ENCODE results near the gene LRPAP1. TPM values are rescaled to one million over a fixed set of nuclear protein-coding genes. Genes with fewer than 3 reads are reported as not detected.
"Not testable (repeated sequence)": the region's sequence is repeated elsewhere in the genome, so short reads cannot be mapped to it uniquely, and the experiment has no call there.

LRPAP1 gene
- polyA plus RNA-seq (2013, experiment 1 of 4): 96.6 TPM
- 97.2 TPM for polyA plus RNA-seq (2013, experiment 2 of 4)
- 79.2 TPM for polyA plus RNA-seq (2013, experiment 3 of 4)
- polyA plus RNA-seq (2013, experiment 4 of 4): 76.5 TPM

- peak within 1 kb of the TSS; percentile 55 for H3K4me3 ChIP-seq (ENCODE audit: insufficient read depth, low read depth, low read length)
- H3K4me1 ChIP-seq (ENCODE audit: control insufficient read depth, insufficient read depth, low read length): peaks cover 16% of the 10 kb centered on the region
- WGBS, 2 experiments: 0 to 1% methylated on average over 84 of the region's 84 CpGs
- no peak within 1 kb of the TSS for H3K27ac ChIP-seq (ENCODE audit: insufficient read depth, low read depth, low read length, poor library complexity, severe bottlenecking)
- H3K36me3 ChIP-seq (ENCODE audit: control insufficient read depth, insufficient read depth, low read length): no peaks in the 10 kb centered on the region
- peaks cover 3% of the 10 kb centered on the region for H3K27me3 ChIP-seq (ENCODE audit: control insufficient read depth, insufficient read depth, low read length, poor library complexity, severe bottlenecking)
- no peaks in the 10 kb centered on the region for H3K9me3 ChIP-seq (ENCODE audit: control insufficient read depth, low read length)
Observed at GRCh38 chr4:3531879-3532750, at the start of gene LRPAP1. Gene LRPAP1 (minus strand): TSS chr4:3532422. CDS start chr4:3532412, 10 bp downstream.

GRCh38 chr4:3581334-3582090 lies 49.3 kb upstream of the LRPAP1 start:
- WGBS, 2 experiments: 90 to 93% methylated on average over 14 to 15 of the region's 15 CpGs

GRCh38 chr4:3580859-3581258 lies 48.6 kb upstream of the LRPAP1 start:
- H3K27me3 ChIP-seq (ENCODE audit: control insufficient read depth, insufficient read depth, low read length, poor library complexity, severe bottlenecking); H3K36me3 ChIP-seq (ENCODE audit: control insufficient read depth, insufficient read depth, low read length); H3K9me3 ChIP-seq (ENCODE audit: control insufficient read depth, low read length); H3K4me1 ChIP-seq (ENCODE audit: control insufficient read depth, insufficient read depth, low read length); H3K27ac ChIP-seq (ENCODE audit: insufficient read depth, low read depth, low read length, poor library complexity, severe bottlenecking); H3K4me3 ChIP-seq (ENCODE audit: insufficient read depth, low read depth, low read length): not testable (repeated sequence)
- 88 to 92% methylated on average over 8 of the region's 9 CpGs for WGBS, 2 experiments

More at GRCh38 chr4:3581334-3582090, 49.3 kb upstream of the LRPAP1 start:
- not testable (repeated sequence) for H3K27ac ChIP-seq (ENCODE audit: insufficient read depth, low read depth, low read length, poor library complexity, severe bottlenecking); H3K9me3 ChIP-seq (ENCODE audit: control insufficient read depth, low read length); H3K27me3 ChIP-seq (ENCODE audit: control insufficient read depth, insufficient read depth, low read length, poor library complexity, severe bottlenecking); H3K4me1 ChIP-seq (ENCODE audit: control insufficient read depth, insufficient read depth, low read length); H3K4me3 ChIP-seq (ENCODE audit: insufficient read depth, low read depth, low read length); H3K36me3 ChIP-seq (ENCODE audit: control insufficient read depth, insufficient read depth, low read length)

- not testable (repeated sequence) for H3K27ac ChIP-seq (ENCODE audit: insufficient read depth, low read depth, low read length, poor library complexity, severe bottlenecking); H3K4me1 ChIP-seq (ENCODE audit: control insufficient read depth, insufficient read depth, low read length); H3K4me3 ChIP-seq (ENCODE audit: insufficient read depth, low read depth, low read length); H3K36me3 ChIP-seq (ENCODE audit: control insufficient read depth, insufficient read depth, low read length); H3K27me3 ChIP-seq (ENCODE audit: control insufficient read depth, insufficient read depth, low read length, poor library complexity, severe bottlenecking); H3K9me3 ChIP-seq (ENCODE audit: control insufficient read depth, low read length)
- 93 to 94% methylated on average over 3 of the region's 4 CpGs for WGBS, 2 experiments
Observed at GRCh38 chr4:3578527-3579144, 46.4 kb upstream of the LRPAP1 start.

- H3K4me3 ChIP-seq (ENCODE audit: insufficient read depth, low read depth, low read length); H3K36me3 ChIP-seq (ENCODE audit: control insufficient read depth, insufficient read depth, low read length); H3K27me3 ChIP-seq (ENCODE audit: control insufficient read depth, insufficient read depth, low read length, poor library complexity, severe bottlenecking); H3K9me3 ChIP-seq (ENCODE audit: control insufficient read depth, low read length); H3K4me1 ChIP-seq (ENCODE audit: control insufficient read depth, insufficient read depth, low read length); H3K27ac ChIP-seq (ENCODE audit: insufficient read depth, low read depth, low read length, poor library complexity, severe bottlenecking): not testable (repeated sequence)
- 87 to 89% methylated on average over 3 of the region's 3 CpGs for WGBS, 2 experiments
Observed at GRCh38 chr4:3578052-3578451, 45.8 kb upstream of the LRPAP1 start.

- not testable (repeated sequence) for H3K4me3 ChIP-seq (ENCODE audit: insufficient read depth, low read depth, low read length); H3K27ac ChIP-seq (ENCODE audit: insufficient read depth, low read depth, low read length, poor library complexity, severe bottlenecking); H3K27me3 ChIP-seq (ENCODE audit: control insufficient read depth, insufficient read depth, low read length, poor library complexity, severe bottlenecking); H3K4me1 ChIP-seq (ENCODE audit: control insufficient read depth, insufficient read depth, low read length); H3K9me3 ChIP-seq (ENCODE audit: control insufficient read depth, low read length); H3K36me3 ChIP-seq (ENCODE audit: control insufficient read depth, insufficient read depth, low read length)
- WGBS, 2 experiments: 87 to 89% methylated on average over 11 of the region's 11 CpGs
Observed at GRCh38 chr4:3577208-3577892, 45.1 kb upstream of the LRPAP1 start.

- not testable (repeated sequence) for H3K27ac ChIP-seq (ENCODE audit: insufficient read depth, low read depth, low read length, poor library complexity, severe bottlenecking); H3K27me3 ChIP-seq (ENCODE audit: control insufficient read depth, insufficient read depth, low read length, poor library complexity, severe bottlenecking); H3K36me3 ChIP-seq (ENCODE audit: control insufficient read depth, insufficient read depth, low read length); H3K4me1 ChIP-seq (ENCODE audit: control insufficient read depth, insufficient read depth, low read length); H3K4me3 ChIP-seq (ENCODE audit: insufficient read depth, low read depth, low read length); H3K9me3 ChIP-seq (ENCODE audit: control insufficient read depth, low read length)
- WGBS, 2 experiments: 93 to 94% methylated on average over 21 of the region's 21 CpGs
Observed at GRCh38 chr4:3576533-3577207, 44.4 kb upstream of the LRPAP1 start.

- H3K36me3 ChIP-seq (ENCODE audit: control insufficient read depth, insufficient read depth, low read length); H3K27me3 ChIP-seq (ENCODE audit: control insufficient read depth, insufficient read depth, low read length, poor library complexity, severe bottlenecking); H3K4me1 ChIP-seq (ENCODE audit: control insufficient read depth, insufficient read depth, low read length); H3K9me3 ChIP-seq (ENCODE audit: control insufficient read depth, low read length); H3K27ac ChIP-seq (ENCODE audit: insufficient read depth, low read depth, low read length, poor library complexity, severe bottlenecking); H3K4me3 ChIP-seq (ENCODE audit: insufficient read depth, low read depth, low read length): not testable (repeated sequence)
- WGBS, 2 experiments: 82% methylated on average over 19 of the region's 19 CpGs
Observed at GRCh38 chr4:3575426-3576369, 43.5 kb upstream of the LRPAP1 start.

- H3K36me3 ChIP-seq (ENCODE audit: control insufficient read depth, insufficient read depth, low read length); H3K27ac ChIP-seq (ENCODE audit: insufficient read depth, low read depth, low read length, poor library complexity, severe bottlenecking); H3K27me3 ChIP-seq (ENCODE audit: control insufficient read depth, insufficient read depth, low read length, poor library complexity, severe bottlenecking); H3K4me3 ChIP-seq (ENCODE audit: insufficient read depth, low read depth, low read length); H3K9me3 ChIP-seq (ENCODE audit: control insufficient read depth, low read length); H3K4me1 ChIP-seq (ENCODE audit: control insufficient read depth, insufficient read depth, low read length): not testable (repeated sequence)
- 86 to 89% methylated on average over 8 to 9 of the region's 9 CpGs for WGBS, 2 experiments
Observed at GRCh38 chr4:3574865-3575264, 42.6 kb upstream of the LRPAP1 start.

Data from ectodermal cell (in vitro differentiated cells).